Cortex of kidney (tissue), 1 donor: ENCODE measurements around the gene PPP2R1B.
"Not testable (repeated sequence)": the region's sequence is repeated elsewhere in the genome, so short reads cannot be mapped to it uniquely, and the experiment has no call there.

Experiments
- DNase-seq: peaks from one replicate; lab custom pipeline; 2025; lab: John Stamatoyannopoulos, UW

Gene PPP2R1B

GRCh38 chr11:111726301-111726713 is 39.9 kb downstream of the PPP2R1B start:
- no peak for DNase-seq

GRCh38 chr11:111725621-111726020 is 40.6 kb downstream of the PPP2R1B start:
- DNase-seq: no peak

DNA sequence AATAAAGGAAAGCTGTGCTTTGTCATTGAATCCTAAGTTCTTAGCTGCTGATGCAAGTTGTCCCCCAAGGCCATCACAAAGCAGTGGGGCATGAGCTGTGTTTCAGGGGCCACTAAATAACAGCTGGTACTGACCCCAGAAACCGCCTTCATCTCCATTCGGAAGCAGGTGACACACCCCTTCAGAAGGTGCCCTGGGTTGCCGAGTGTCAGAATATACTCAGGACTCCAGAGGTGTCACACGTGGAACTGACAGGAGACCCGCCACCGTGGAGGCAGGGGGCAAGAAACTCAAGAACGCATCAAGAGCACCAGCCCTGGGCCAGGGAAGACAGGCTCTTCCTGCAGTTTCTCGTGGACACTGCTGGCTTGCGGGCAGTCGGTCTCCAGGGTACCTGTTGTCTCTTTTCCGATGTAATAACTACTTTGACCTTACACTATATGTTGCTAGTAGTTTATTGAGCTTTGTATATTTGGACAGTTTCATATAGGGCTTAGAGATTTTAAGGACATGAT is 41.5 kb downstream of the PPP2R1B start:
- DNase-seq: no peak

DNA sequence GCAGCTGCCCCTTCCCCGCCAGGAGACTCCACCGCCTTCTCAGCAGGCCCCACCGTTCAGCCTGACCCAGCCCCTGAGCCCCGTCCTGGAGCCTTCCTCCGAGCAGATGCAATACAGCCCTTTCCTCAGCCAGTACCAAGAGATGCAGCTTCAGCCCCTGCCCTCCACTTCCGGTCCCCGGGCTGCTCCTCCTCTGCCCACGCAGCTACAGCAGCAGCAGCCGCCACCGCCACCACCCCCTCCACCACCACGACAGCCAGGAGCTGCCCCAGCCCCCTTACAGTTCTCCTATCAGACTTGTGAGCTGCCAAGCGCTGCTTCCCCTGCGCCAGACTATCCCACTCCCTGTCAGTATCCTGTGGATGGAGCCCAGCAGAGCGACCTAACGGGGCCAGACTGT is 42.6 kb downstream of the PPP2R1B start:
- no peak for DNase-seq

GRCh38 chr11:111722501-111722900 is 43.7 kb downstream of the PPP2R1B start:
- DNase-seq: no peak

DNA sequence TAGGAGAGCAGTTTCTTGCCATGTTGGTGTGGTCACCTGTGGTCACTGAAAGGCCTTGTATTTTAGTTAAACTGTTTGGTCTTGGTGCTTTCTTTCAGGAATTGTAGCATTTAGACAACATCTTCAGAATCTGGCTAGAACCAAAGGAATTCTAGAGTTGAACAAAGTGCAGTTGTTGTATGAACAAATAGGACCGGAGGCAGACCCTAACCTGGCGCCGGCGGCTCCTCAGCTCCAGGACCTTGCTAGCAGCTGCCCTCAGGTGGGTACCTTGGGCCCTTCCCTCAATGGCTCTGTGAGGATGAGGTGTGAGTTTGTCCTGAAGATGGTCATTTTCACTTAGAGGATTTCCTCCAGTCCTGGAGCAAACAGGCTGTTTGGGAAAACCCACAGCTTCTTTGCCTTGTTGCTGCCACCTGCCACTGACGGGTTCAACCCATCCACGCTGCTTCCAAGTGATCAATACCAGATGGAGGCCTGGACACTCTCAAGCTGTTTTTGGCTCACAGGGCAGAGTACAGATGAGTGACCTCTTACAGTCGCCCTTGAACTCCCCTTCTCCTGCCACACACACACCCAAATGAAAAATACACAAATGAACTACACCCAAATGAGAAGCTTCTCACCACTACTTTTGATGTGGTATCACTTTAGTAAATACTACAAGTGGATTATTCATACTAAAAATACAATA is 45.2 kb downstream of the PPP2R1B start:
- no peak for DNase-seq

- no peak for DNase-seq
Observed at GRCh38 chr11:111719379-111719778, 46.8 kb downstream of the PPP2R1B start.

DNA sequence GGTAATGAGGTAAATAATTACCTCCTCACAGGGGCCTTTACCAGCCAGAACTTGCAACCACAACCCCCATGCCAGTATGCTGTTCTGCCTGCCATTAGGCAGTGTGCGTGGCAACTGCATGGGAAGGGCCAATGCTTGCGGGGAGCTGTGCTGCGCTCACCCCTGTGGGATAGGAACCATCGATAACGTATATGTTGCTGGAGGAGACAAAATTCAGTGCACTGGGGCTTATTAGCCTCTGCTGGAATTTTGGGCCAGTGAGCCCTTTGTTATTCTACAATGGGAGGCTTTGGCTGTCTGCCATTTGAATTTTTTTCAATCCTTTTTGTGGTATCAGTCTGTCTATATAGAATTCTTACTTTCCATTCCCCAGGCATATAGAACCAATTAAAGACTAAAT is 47.3 kb downstream of the PPP2R1B start:
- no peak for DNase-seq

DNA sequence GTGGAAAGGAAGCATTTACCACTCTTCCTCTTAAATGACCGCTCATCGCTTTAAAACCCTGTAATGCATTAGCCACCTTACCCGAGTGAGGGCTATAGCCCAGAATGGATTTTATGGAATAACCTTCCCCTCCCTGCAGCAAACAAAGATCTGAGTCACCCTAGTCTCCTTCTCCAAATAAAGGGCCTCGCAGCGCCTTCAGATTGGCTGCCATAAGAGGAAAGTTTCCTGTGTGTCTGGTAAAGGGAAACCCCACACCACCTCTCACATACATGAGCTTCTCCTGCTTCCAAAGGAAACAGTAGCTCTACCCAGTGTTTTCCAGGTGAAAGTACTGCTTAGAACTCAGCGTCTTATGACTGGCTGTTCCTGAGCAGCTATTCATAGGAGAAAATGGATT is 47.8 kb downstream of the PPP2R1B start:
- DNase-seq: no peak

GRCh38 chr11:111717660-111718059 is 48.5 kb downstream of the PPP2R1B start:
- not testable (repeated sequence) for DNase-seq

GRCh38 chr11:111715142-111715816 is 50.9 kb downstream of the PPP2R1B start:
- DNase-seq: no peak

- DNase-seq: no peak
Observed at GRCh38 chr11:111714522-111714921, 51.7 kb downstream of the PPP2R1B start.

- no peak for DNase-seq
Observed at GRCh38 chr11:111707691-111708067, 58.5 kb downstream of the PPP2R1B start.

- no peak for DNase-seq
Observed at GRCh38 chr11:111707039-111707690, 59.0 kb downstream of the PPP2R1B start.

GRCh38 chr11:111703576-111703975 is 62.6 kb downstream of the PPP2R1B start:
- no peak for DNase-seq

- DNase-seq: no peak
Observed at GRCh38 chr11:111702623-111703022, 63.6 kb downstream of the PPP2R1B start.

- DNase-seq: no peak
Observed at GRCh38 chr11:111700162-111700561, 66.0 kb downstream of the PPP2R1B start.

- DNase-seq: no peak
Observed at GRCh38 chr11:111699579-111700156, 66.5 kb downstream of the PPP2R1B start.

GRCh38 chr11:111698852-111699559 is 67.2 kb downstream of the PPP2R1B start:
- no peak for DNase-seq

GRCh38 chr11:111697933-111698371 is 68.2 kb downstream of the PPP2R1B start:
- no peak for DNase-seq

GRCh38 chr11:111696556-111696955 is 69.6 kb downstream of the PPP2R1B start:
- DNase-seq: no peak

DNA sequence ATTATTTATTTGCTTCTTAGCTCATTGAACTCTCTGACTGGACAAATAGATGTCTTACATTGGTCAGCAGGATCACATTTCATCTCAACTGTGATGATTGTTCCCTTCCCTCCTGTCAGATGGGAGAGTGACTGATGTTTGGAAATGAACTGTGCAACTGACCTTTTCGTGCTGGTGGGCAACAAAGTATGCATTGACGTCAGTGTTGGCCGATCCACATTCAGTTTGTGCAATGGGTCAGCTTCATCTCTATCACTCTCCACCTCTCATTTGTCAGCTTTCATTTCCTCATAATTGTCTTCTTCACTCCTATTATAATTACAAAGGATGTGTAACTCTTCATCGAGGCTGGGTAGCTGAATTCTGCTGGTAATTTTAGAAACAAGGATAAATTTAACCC is 71.3 kb downstream of the PPP2R1B start:
- DNase-seq: no peak
